SK-N-SH treated with all-trans-retinoic acid at 6 μM for 48 hours (cell line): ENCODE results near the gene HES6.

ENCODE experiments used
- ARNTL ChIP-seq: fragments of 450-650 bp; formaldehyde crosslinking; IDR thresholded peaks from 2 replicates; pipeline ENCODE4 v1.5.0; 2020; ENCODE audit warnings: low read depth, mild to moderate bottlenecking, moderate library complexity, borderline replicate concordance
- BACH2 ChIP-seq: fragments of 250-450 bp; sonication (Bioruptor Pico); IDR thresholded peaks from 2 replicates; pipeline ENCODE4 v1.9.0; 2021; ENCODE audit warnings: mild to moderate bottlenecking, borderline replicate concordance
- CREB5 ChIP-seq: fragments of 250-450 bp; sonication (Bioruptor Pico); IDR thresholded peaks from 2 replicates; pipeline ENCODE4 v1.5.1; 2020; ENCODE audit warnings: low read depth, mild to moderate bottlenecking, moderate library complexity
- ESRRG ChIP-seq: fragments of 250-450 bp; sonication (Bioruptor Pico); IDR thresholded peaks from 2 replicates; pipeline ENCODE4 v1.6.1; 2021; ENCODE audit warnings: mild to moderate bottlenecking
- PATZ1 ChIP-seq: fragments of 250-450 bp; sonication (Bioruptor Pico); IDR thresholded peaks from 2 replicates; pipeline ENCODE4 v1.8.0; 2020; ENCODE audit warnings: mild to moderate bottlenecking, moderate library complexity, borderline replicate concordance
- PPARA ChIP-seq: fragments of 250-450 bp; sonication (Bioruptor Pico); IDR thresholded peaks from 2 replicates; pipeline ENCODE4 v1.5.0; 2020; ENCODE audit warnings: mild to moderate bottlenecking, borderline replicate concordance
- RARB ChIP-seq: fragments of 250-450 bp; sonication (Bioruptor Pico); IDR thresholded peaks from 2 replicates; pipeline ENCODE4 v1.8.0; 2021; ENCODE audit warnings: mild to moderate bottlenecking, moderate library complexity
- TCF4 ChIP-seq: fragments of 250-450 bp; sonication (Bioruptor Pico); IDR thresholded peaks from 2 replicates; pipeline ENCODE4 v1.8.0; 2021; ENCODE audit warnings: mild to moderate bottlenecking, moderate library complexity, borderline replicate concordance
- ZC3H10 ChIP-seq: fragments of 250-450 bp; sonication (Bioruptor Pico); IDR thresholded peaks from 2 replicates; pipeline ENCODE4 v1.5.1; 2021; ENCODE audit warnings: mild to moderate bottlenecking, moderate library complexity
- ZNF70 ChIP-seq: fragments of 450-650 bp; formaldehyde crosslinking; IDR thresholded peaks from 2 replicates; pipeline ENCODE4 v1.5.0; 2020; ENCODE audit warnings: mild to moderate bottlenecking, moderate library complexity
- ZNF8 ChIP-seq: fragments of 450-650 bp; formaldehyde crosslinking; IDR thresholded peaks from 2 replicates; pipeline ENCODE4 v1.5.0; 2020; ENCODE audit warnings: mild to moderate bottlenecking, moderate library complexity

- TF ChIP-seq BACH2 (CRISPR knock-in tag) (no peak), TCF4 (CRISPR knock-in tag) (no peak), ARNTL (no peak), ZNF70 (no peak), PATZ1 (no peak), RARB (no peak), CREB5 (CRISPR knock-in tag) (no peak), ZC3H10 (CRISPR knock-in tag) (no peak), ESRRG (CRISPR knock-in tag) (no peak), PPARA (no peak), ZNF8 (CRISPR knock-in tag) (no peak)
These were observed 12.1 kb upstream of the HES6 start for GRCh38 chr2:238251986-238252385.
